ENCODE results near the gene SCMH1. TPM values are rescaled to one million over a fixed set of nuclear protein-coding genes. Genes with fewer than 3 reads are reported as not detected.
"Not testable (repeated sequence)": the region's sequence is repeated elsewhere in the genome, so short reads cannot be mapped to it uniquely, and the experiment has no call there.

SCMH1 gene
- total RNA-seq, 1 donor from 2014 or later = 18.4 TPM

DNA sequence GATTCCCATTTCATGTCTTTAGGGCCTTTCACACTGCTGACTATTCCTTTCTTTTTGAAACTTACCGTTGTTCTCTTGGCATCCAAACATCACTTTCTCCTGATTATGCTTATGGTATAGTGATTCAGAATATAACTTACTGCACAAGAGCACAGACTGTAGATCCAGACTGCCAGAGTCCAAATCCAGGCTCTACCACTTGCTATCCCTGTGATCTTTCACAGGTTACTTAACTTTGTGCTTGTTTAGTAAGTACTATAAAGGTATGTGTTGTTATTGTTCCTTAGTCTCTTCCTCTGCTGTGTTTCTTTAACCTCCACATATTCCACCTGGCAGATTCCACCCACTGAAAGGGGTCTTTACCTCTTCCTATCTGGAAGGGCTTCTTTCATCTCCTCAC, 8.4 kb downstream of the SCMH1 start:
- H3K27me3 ChIP-seq (ENCODE audit: insufficient read depth, low read length) = no peaks in the 10 kb centered on the region
- Mint-ChIP-seq H3K4me1 (ENCODE audit: low read depth, unreplicated experiment) (peaks cover 14% of the 10 kb centered on the region), H3K4me3 (ENCODE audit: unreplicated experiment) (no peak overlapping the region), H3K36me3 (ENCODE audit: low read depth, unreplicated experiment) (no peaks in the 10 kb centered on the region), H3K9me3 (ENCODE audit: unreplicated experiment) (no peaks in the 10 kb centered on the region), H3K27me3 (ENCODE audit: low read depth, unreplicated experiment) (no peaks in the 10 kb centered on the region), H3K27ac (ENCODE audit: unreplicated experiment) (no peak overlapping the region)
- H3K9me3 ChIP-seq (ENCODE audit: insufficient read depth, low read depth, low read length) = no peaks in the 10 kb centered on the region
- peaks cover 4% of the 10 kb centered on the region for H3K4me1 ChIP-seq (ENCODE audit: insufficient read depth, low read length)
- no peak overlapping the region for H3K4me3 ChIP-seq (ENCODE audit: insufficient read depth, low read depth, low read length)
- no peak overlapping the region for H3K27ac ChIP-seq (ENCODE audit: low read depth, low read length)
- peaks cover 41% of the 10 kb centered on the region for H4K20me1 ChIP-seq (ENCODE audit: insufficient read depth, low read length)
- FAIRE-seq (no peak), DNase-seq (ENCODE audit: low read depth) (no peak)
- H2AFZ ChIP-seq (ENCODE audit: low read depth, low read length) = no peak overlapping the region
- H3K36me3 ChIP-seq (ENCODE audit: insufficient read depth, low read length) = no peaks in the 10 kb centered on the region
- TF ChIP-seq EZH2 (IDR thresholded peaks at IDR 0.05; ENCODE audit: insufficient read depth, low read length) = no peak
- TF ChIP-seq, protein P1, sequence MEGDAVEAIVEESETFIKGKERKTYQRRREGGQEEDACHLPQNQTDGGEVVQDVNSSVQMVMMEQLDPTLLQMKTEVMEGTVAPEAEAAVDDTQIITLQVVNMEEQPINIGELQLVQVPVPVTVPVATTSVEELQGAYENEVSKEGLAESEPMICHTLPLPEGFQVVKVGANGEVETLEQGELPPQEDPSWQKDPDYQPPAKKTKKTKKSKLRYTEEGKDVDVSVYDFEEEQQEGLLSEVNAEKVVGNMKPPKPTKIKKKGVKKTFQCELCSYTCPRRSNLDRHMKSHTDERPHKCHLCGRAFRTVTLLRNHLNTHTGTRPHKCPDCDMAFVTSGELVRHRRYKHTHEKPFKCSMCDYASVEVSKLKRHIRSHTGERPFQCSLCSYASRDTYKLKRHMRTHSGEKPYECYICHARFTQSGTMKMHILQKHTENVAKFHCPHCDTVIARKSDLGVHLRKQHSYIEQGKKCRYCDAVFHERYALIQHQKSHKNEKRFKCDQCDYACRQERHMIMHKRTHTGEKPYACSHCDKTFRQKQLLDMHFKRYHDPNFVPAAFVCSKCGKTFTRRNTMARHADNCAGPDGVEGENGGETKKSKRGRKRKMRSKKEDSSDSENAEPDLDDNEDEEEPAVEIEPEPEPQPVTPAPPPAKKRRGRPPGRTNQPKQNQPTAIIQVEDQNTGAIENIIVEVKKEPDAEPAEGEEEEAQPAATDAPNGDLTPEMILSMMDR (IDR thresholded peaks at IDR 0.05; ENCODE audit: insufficient read depth, low read depth, low read length) = no peak
- peaks cover 46% of the 10 kb centered on the region for H3K79me2 ChIP-seq (ENCODE audit: insufficient read depth, low read length)
- H3K9ac ChIP-seq (ENCODE audit: low read length) = no peak overlapping the region
- no peak overlapping the region for H3K4me2 ChIP-seq (ENCODE audit: low read length)

DNA sequence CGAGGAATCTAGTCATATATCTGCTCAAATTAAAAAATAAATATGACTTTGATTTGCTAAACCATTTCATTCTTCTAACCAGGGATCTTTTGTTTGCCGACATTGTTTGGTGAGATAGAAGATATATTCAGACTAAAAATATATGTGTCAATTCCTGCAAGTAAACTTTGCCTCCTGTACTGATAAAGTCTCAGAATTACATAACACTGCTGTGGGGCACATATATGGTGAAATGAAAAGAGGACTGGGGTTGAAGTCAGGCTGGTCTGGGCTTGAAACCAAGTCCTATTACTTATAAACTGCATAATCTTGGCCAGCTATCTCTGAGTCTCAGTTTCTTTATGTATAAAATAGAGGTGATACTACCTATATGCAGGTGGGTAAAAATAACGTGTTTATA, 9.8 kb downstream of the SCMH1 start:
- H3K27ac ChIP-seq (ENCODE audit: low read depth, low read length) = no peak overlapping the region
- Mint-ChIP-seq H3K9me3 (ENCODE audit: unreplicated experiment) (peaks cover under 1% of the 10 kb centered on the region), H3K27me3 (ENCODE audit: low read depth, unreplicated experiment) (no peaks in the 10 kb centered on the region), H3K36me3 (ENCODE audit: low read depth, unreplicated experiment) (no peaks in the 10 kb centered on the region), H3K4me3 (ENCODE audit: unreplicated experiment) (no peak overlapping the region), H3K4me1 (ENCODE audit: low read depth, unreplicated experiment) (peaks cover 9% of the 10 kb centered on the region), H3K27ac (ENCODE audit: unreplicated experiment) (no peak overlapping the region)
- H3K4me3 ChIP-seq (ENCODE audit: insufficient read depth, low read depth, low read length) = no peak overlapping the region
- no peaks in the 10 kb centered on the region for H3K4me1 ChIP-seq (ENCODE audit: insufficient read depth, low read length)
- H3K4me2 ChIP-seq (ENCODE audit: low read length) = no peak overlapping the region
- H3K79me2 ChIP-seq (ENCODE audit: insufficient read depth, low read length) = peaks cover 49% of the 10 kb centered on the region
- no peaks in the 10 kb centered on the region for H3K27me3 ChIP-seq (ENCODE audit: insufficient read depth, low read length)
- no peak overlapping the region for H3K9ac ChIP-seq (ENCODE audit: low read length)
- no peaks in the 10 kb centered on the region for H3K9me3 ChIP-seq (ENCODE audit: insufficient read depth, low read depth, low read length)
- DNase-seq (ENCODE audit: low read depth) = no peak
- no peaks in the 10 kb centered on the region for H3K36me3 ChIP-seq (ENCODE audit: insufficient read depth, low read length)
- TF ChIP-seq EZH2 (IDR thresholded peaks at IDR 0.05; ENCODE audit: insufficient read depth, low read length) = no peak
- peaks cover 33% of the 10 kb centered on the region for H4K20me1 ChIP-seq (ENCODE audit: insufficient read depth, low read length)
- H2AFZ ChIP-seq (ENCODE audit: low read depth, low read length) = no peak overlapping the region
- no peak for FAIRE-seq

DNA sequence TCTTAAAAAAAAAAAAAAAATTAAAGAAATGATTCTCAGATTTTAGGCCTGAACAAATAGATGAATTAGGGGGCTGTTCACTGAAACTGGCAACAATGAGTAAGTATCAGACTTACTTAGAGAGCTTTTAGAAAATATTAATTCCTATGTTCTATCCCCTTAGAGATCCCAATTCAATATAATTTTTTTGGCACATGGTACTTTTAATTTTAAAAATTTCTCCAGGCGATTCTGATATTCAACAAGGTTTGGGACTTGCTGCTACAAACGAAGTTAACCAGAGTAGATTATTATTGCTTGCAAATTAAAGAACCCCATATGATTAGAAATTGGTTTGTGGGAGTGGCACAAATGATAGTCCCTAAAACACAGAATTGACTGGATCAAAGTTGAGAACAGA, 11.4 kb downstream of the SCMH1 start:
- Mint-ChIP-seq H3K4me3 (ENCODE audit: unreplicated experiment) (no peak overlapping the region), H3K36me3 (ENCODE audit: low read depth, unreplicated experiment) (no peaks in the 10 kb centered on the region), H3K4me1 (ENCODE audit: low read depth, unreplicated experiment) (peaks cover 6% of the 10 kb centered on the region), H3K27ac (ENCODE audit: unreplicated experiment) (no peak overlapping the region), H3K9me3 (ENCODE audit: unreplicated experiment) (peaks cover 1% of the 10 kb centered on the region), H3K27me3 (ENCODE audit: low read depth, unreplicated experiment) (no peaks in the 10 kb centered on the region)
- Histone ChIP-seq H3K9me3 (ENCODE audit: insufficient read depth, low read depth, low read length) (no peaks in the 10 kb centered on the region), H3K36me3 (ENCODE audit: insufficient read depth, low read length) (no peaks in the 10 kb centered on the region), H2AFZ (ENCODE audit: low read depth, low read length) (no peak overlapping the region), H3K79me2 (ENCODE audit: insufficient read depth, low read length) (peaks cover 44% of the 10 kb centered on the region), H3K27ac (ENCODE audit: low read depth, low read length) (no peak overlapping the region), H3K27me3 (ENCODE audit: insufficient read depth, low read length) (no peaks in the 10 kb centered on the region), H3K9ac (ENCODE audit: low read length) (no peak overlapping the region), H3K4me1 (ENCODE audit: insufficient read depth, low read length) (no peaks in the 10 kb centered on the region), H3K4me3 (ENCODE audit: insufficient read depth, low read depth, low read length) (no peak overlapping the region), H4K20me1 (ENCODE audit: insufficient read depth, low read length) (peaks cover 29% of the 10 kb centered on the region), H3K4me2 (ENCODE audit: low read length) (no peak overlapping the region)
- TF ChIP-seq EZH2 (IDR thresholded peaks at IDR 0.05; ENCODE audit: insufficient read depth, low read length) = no peak
- TF ChIP-seq, protein P1 (IDR thresholded peaks at IDR 0.05; ENCODE audit: insufficient read depth, low read depth, low read length) = no peak
- DNase-seq (ENCODE audit: low read depth) = no peak
- no peak for FAIRE-seq

DNA sequence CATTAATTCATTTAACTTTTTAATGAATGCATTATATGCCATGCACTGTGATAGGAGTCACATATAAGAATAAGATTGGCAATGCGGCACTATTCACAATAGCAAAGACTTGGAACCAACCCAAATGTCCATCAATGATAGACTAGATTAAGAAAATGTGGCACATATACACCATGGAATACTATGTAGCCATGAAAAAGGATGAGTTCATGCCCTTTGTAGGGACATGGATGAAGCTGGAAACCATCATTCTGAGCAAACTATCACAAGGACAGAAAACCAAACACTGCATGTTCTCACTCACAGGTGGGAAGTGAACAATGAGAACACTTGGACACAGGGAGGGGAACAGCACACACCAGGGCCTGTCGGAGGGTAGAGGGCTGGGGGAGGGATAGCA, 12.9 kb downstream of the SCMH1 start:
- H3K4me1 Mint-ChIP-seq (ENCODE audit: low read depth, unreplicated experiment); H3K27ac ChIP-seq (ENCODE audit: low read depth, low read length); H3K27me3 ChIP-seq (ENCODE audit: insufficient read depth, low read length); H3K4me3 ChIP-seq (ENCODE audit: insufficient read depth, low read depth, low read length); H3K9me3 ChIP-seq (ENCODE audit: insufficient read depth, low read depth, low read length); H3K27me3 Mint-ChIP-seq (ENCODE audit: low read depth, unreplicated experiment); FAIRE-seq; DNase-seq (ENCODE audit: low read depth); H3K27ac Mint-ChIP-seq (ENCODE audit: unreplicated experiment); H3K4me3 Mint-ChIP-seq (ENCODE audit: unreplicated experiment); H3K36me3 ChIP-seq (ENCODE audit: insufficient read depth, low read length); H3K36me3 Mint-ChIP-seq (ENCODE audit: low read depth, unreplicated experiment); H3K4me1 ChIP-seq (ENCODE audit: insufficient read depth, low read length); H2AFZ ChIP-seq (ENCODE audit: low read depth, low read length); H3K4me2 ChIP-seq (ENCODE audit: low read length); H3K9ac ChIP-seq (ENCODE audit: low read length); H3K9me3 Mint-ChIP-seq (ENCODE audit: unreplicated experiment): not testable (repeated sequence)
- H4K20me1 ChIP-seq (ENCODE audit: insufficient read depth, low read length) = peaks cover 31% of the 10 kb centered on the region
- peaks cover 38% of the 10 kb centered on the region for H3K79me2 ChIP-seq (ENCODE audit: insufficient read depth, low read length)
